Activated CD8-positive, alpha-beta memory T cell treated with anti-CD3 and anti-CD28 coated beads for 24 hours (primary cell): Measurements from ENCODE around the gene CTSW.
"Not testable (repeated sequence)": the region's sequence is repeated elsewhere in the genome, so short reads cannot be mapped to it uniquely, and the experiment has no call there.

Experiments
- DNase-seq: peaks from one replicate; pipeline ENCODE4 v3.0.0-alpha.2; 2020

Gene CTSW

GRCh38 chr11:65886826-65887722 lies 7.4 kb downstream of the CTSW start:
- no peak for DNase-seq

GRCh38 chr11:65887723-65888162 lies 8.1 kb downstream of the CTSW start:
- no peak for DNase-seq

DNA sequence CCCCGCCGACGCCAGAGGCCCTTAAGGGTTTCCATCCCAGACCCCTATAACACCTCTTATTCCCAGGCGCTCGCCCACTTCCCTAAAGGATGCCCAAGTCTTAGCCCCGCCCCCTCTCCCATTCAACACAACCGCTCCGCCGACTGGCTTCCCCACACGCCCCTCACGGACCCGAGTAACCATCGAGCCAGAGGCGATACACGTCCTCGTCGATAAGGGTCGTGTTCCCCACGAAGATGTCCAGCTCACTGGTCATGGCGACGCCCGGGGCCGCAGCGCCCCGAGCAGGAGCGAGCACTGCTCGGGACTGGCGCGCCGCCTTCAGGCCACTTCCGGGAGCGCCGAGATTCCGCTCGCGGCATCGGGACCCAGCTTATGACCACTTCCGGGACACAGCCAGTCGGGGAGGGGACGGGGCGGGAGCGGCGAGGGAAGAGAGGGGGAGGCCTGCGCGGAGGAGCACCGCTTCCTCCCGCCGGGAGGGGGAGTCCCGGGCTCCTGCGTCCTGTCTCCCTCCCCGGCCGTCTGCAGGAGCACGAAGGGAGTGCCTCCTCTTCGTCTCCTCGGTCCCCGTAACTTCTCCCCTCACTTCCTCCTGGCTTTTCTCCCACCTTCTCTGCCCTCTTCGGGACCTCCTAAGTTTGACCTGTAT lies 8.7 kb downstream of the CTSW start, which contains the start of gene FIBP:
Gene FIBP, minus strand, starts transcription at position 309 of the 652 bp plus-strand sequence. Its CDS starts 53 bp downstream, at position 256.
- DNase-seq: peak; percentile 97

DNA sequence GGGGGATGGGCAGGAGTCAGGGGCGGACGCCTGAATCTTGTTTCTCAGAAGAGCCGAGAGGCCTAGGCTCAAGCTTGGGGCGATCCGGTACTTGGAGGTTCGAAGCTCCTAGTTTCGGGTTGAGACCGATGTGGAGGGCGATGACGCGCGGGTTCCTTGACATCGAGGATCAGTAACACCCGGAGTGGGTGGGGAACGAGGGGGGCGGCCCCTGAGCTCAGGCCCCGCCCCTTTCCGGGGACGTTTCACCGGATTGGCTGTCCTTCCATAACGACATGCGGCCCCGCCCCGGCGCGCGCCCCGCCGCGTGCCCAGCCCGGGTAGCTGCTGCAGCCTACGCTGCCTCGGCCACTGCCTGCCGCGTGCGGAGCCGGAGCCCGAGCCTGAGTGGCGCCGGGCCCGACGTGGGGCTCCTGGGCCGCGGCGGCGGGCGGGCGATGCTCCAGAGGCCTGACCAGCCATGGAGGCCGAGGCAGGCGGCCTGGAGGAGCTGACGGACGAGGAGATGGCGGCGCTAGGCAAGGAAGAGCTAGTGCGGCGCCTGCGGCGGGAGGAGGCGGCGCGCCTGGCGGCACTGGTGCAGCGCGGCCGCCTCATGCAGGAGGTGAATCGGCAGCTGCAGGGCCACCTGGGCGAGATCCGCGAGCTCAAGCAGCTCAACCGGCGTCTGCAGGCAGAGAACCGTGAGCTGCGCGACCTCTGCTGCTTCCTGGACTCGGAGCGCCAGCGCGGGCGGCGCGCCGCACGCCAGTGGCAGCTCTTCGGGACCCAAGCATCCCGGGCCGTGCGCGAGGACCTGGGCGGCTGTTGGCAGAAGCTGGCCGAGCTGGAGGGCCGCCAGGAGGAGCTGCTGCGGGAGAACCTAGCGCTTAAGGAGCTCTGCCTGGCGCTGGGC lies 10.9 kb downstream of the CTSW start, which contains the start of gene CCDC85B:
Gene CCDC85B, plus strand, starts transcription at position 350 of the 895 bp plus-strand sequence. Its CDS starts 111 bp downstream, at position 461.
- peak; percentile 99 for DNase-seq

- DNase-seq: peak; percentile 84
Observed at GRCh38 chr11:65891219-65892136, 11.8 kb downstream of the CTSW start.

GRCh38 chr11:65892137-65892540 lies 12.5 kb downstream of the CTSW start:
- not testable (repeated sequence) for DNase-seq

DNA sequence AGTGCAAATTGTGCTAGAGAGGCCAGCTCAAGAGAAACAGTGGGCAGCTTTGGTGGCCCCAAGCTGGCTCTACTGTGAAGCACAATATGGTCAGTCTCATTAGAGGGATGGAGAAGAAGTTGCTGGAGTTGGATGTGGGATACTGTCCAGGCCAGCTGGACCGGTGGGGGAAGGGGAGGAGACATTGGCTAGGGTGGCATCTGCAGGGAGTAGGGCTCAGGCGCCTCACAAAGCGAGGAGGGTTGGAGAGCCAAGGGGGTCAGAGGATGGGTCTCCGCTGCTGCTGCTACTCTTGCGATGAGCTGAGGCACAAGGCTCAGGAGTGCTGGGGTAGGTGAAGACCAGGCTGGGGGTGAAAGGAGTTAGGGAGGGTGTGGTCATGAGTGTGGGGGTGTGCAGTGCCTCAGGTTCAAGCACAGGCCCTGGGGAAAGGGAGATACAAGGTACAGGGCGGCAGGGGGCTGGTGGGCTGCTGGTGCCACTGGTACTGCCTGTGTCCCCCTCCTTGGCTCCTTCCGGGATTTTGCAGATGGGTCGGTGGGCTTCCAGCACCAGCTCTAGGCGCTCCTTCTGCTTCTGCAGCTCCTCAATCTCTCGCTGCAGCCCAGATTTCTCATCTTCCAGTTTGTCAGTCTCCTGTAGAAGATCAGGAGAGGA lies 13.2 kb downstream of the CTSW start:
- no peak for DNase-seq

GRCh38 chr11:65894034-65894591 lies 14.5 kb downstream of the CTSW start:
- DNase-seq: no peak

DNA sequence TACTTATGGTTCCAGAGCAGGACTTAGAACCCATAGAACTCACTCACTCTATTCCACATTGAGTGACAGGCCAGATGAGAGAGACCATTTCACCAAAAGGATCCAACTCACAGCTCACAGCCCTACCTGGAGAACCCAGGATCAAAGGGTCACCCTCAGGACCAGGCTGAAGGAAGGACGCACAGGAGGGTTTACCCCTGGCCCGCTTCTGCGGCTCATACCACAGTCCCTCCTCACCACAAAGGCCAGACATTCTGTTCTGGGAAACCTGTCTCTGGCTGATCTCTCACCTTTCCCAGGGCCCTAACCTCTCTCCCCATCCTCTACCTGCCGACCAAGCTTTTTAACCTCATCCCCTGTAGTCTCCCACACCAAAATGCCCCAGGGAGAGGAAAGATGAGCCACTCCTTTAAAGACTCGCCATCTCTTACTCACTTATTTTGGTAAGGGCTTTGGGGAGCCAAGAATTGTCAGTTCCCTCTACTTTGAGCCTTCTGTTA lies 15.9 kb downstream of the CTSW start:
- DNase-seq: no peak

- no peak for DNase-seq
Observed at GRCh38 chr11:65896034-65896999, 16.7 kb downstream of the CTSW start.

- DNase-seq: no peak
Observed at GRCh38 chr11:65897020-65897471, 17.4 kb downstream of the CTSW start.

DNA sequence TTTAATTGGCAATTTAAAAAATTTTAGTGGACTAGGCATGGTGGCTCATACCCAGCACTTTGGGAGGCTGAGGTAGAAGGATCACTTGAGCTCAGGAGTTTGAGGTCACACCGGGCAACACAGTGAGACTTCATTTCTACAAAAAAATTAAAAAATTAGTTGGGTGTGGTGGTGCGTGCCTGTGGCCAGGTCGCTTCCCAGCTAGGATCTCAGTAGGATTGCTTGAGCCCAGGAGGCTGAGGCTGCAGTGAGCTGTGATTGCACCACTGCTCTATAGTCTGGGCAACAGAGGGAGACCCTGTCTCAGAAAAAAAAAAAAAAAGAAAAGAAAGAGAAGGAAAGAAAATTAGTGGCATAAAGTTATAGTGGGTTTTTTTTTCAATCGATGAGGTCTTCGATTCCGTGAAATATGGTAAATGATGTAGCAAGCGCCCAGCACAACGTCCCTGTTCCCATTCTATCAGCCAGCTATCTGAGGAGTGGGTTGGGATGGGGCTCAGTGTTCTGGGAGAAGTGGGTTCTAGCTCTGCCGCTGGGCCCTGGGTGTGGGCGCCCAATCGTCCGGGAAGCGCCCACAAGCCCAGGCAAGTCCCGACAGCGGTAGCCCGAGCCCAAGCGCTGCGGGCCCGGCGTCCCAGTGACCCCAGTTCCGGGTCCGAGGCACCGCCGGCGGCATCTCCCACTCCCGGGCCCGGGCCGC lies 19.2 kb downstream of the CTSW start:
- DNase-seq: no peak

DNA sequence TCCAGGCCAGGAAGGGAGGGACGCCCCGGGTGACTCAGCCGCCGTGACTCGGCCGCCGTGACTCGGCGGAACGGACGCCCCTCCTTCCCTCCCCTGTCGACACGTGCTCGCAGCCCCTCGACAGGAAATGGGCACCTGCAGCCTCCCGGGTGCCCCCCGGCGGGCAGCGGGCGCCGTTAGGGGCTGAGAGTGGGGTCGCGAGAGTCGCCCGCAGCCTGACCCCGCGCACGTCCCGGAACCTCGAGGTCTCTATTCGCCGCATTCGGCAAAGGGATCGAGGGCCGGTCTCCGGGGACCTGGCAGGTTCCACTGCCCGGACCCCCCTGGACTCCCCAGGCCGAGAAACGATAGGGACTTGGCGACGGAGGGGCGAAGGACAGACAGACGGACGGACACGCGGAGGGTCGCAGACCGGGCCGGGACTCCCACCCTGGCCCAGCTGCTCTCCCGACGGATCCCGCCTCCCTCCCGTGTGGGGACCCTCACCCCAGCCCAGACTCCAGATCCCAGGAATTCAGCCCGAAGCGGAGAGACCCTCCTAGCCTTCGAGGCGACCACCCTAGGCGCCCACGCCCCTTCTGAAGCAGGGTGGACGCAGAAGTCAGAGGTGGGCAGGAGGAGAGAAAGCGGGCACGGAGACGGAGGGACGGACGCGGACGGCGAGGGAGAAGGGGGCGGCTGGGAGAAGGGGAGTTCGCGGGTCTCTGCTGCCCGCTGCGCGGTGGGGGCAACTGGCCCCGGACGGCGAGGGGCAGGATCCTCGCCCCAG lies 19.9 kb downstream of the CTSW start:
- DNase-seq: peak; percentile 90

DNA sequence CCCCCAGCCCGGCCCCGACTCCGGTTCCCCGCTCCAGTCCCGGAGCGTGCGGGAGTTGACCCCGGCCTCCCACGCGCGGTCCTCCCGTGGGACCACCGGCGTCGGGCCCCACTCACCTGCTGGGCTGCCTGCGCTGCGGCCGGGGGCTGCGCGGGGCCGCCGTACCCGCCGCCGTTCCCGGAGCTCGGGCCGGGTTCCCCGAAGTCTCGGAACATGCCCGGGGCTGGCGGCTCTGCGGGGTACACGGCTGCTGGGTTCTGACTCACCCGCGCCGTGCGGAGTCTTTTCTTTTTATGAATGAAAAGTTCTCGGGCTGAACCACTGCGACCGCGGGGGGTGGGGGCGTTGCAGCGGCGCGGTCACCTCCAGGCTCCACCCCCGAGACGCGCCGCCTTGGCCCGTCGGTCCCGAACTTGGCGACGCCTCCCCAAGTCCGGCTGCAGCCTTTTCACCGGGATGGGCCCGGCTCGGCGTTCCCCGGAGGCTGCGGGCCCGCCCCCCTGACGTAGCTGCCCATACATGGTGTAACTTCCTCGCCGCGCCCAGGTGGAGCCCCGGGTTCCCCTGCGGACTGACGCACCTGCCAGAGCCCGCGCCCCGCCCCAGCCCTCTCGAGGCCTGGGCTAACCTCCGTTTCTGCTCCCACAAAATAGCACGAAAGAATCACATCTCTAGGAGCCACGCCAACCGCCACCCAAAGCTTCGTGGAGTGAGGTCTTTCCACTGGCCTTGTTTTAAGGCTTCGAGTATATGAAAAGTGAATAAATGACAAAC lies 20.7 kb downstream of the CTSW start, which contains the start of gene FOSL1:
Gene FOSL1, minus strand, starts transcription at position 264 of the 774 bp plus-strand sequence. Its CDS starts 49 bp downstream, at position 215.
- peak; percentile 96 for DNase-seq

DNA sequence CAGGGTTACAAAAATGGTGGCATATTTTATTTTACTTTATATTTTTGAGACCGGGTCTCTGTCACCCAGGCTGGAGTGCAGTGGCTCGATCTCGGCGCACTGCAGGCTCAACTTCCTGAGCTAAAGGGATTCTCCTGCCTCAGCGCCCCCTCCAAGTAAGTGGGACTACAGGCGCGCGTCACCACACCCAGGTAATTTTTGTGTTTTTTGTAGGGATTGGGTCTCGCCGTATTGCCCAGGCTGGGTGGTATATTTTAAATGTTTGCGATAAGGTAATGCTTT lies 21.2 kb downstream of the CTSW start:
- DNase-seq: no peak

DNA sequence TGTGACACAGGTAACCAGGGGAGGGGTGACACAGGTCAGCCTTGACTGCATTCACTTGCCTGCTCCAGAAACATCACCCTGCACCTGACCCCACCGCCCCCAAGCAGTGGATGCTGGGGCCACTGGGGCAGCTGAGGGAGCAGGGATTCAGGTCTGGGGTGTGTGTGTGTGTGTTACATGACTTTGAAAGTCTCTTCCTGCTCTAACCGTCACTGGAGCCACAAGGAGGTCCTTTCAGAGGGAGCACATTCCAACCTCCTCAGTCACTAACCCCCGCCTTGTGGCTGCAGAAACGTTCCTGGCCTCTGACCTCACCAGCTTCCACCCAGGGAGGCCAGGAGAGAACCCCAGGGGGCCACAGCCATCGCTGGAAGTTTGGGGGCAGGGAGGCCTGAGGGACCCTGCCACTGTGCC lies 23.4 kb downstream of the CTSW start:
- DNase-seq: no peak

DNA sequence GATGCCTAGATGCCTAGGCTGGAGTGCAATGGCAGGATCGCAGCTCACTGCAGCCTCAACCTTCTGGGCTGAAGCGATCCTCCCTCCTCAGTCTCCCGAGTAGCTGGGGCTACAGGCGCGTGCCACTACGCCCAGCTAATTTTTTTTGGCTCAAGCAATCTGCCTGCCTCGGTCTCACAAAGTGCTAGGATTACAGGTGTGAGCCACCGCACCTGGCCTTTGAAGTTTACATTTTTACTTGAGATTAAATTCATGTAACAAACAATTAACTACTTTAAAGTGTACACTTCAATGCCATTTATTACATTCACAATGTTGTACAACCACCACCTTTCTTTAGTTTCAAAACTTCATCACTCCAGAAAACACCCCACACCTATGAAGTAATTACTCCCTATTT lies 24.1 kb downstream of the CTSW start:
- no peak for DNase-seq
